GM12874 (cell line): ENCODE measurements around the gene ARMC10.

Experiments
- CTCF ChIP-seq: IDR thresholded peaks from 2 replicates; pipeline ENCODE4 v1.5.1; 2011; ENCODE audit warnings: low read depth, mild to moderate bottlenecking, control low read depth, low read length, moderate library complexity; ENCODE audit not compliant: insufficient read depth

Gene ARMC10

GRCh38 chr7:103074519-103075336 is at the start of gene ARMC10, which contains the start of gene FBXL13:
Gene ARMC10, plus strand, starts transcription at chr7:103075140. Its CDS starts 133 bp downstream, at chr7:103075273.
Gene FBXL13, minus strand, starts transcription at chr7:103074796.
- no peak for TF ChIP-seq CTCF

- no peak for TF ChIP-seq CTCF
Measured at GRCh38 chr7:103025341-103025740, 49.6 kb upstream of the ARMC10 start.

GRCh38 chr7:103031024-103031423 is 43.9 kb upstream of the ARMC10 start:
- no peak for TF ChIP-seq CTCF

GRCh38 chr7:103031781-103032180 is 43.2 kb upstream of the ARMC10 start:
- no peak for TF ChIP-seq CTCF

GRCh38 chr7:103037476-103037822 is 37.5 kb upstream of the ARMC10 start:
- no peak for TF ChIP-seq CTCF

GRCh38 chr7:103048833-103049232 is 26.1 kb upstream of the ARMC10 start:
- TF ChIP-seq CTCF = no peak

GRCh38 chr7:103051519-103051918 is 23.4 kb upstream of the ARMC10 start:
- TF ChIP-seq CTCF = no peak
